ENCODE data around the gene MRPL41.

MRPL41 gene

GRCh38 chr9:137582286-137582860 is 30.7 kb downstream of the MRPL41 start:
- Histone ChIP-seq H3K18ac (ENCODE audit: low read length) (no peak overlapping the region), H3K9me3 (replicated peaks in 1 of 2; ENCODE audit: control insufficient read depth in 2 of 2, insufficient read depth in 1 of 2, low read depth in 1 of 2, low read length in 2 of 2) (no peaks in the 10 kb centered on the region), H3K14ac (ENCODE audit: low read length) (no peak overlapping the region), H2BK120ac (ENCODE audit: low read depth, low read length) (no peak overlapping the region), H3K36me3 (replicated peaks in 1 of 2; ENCODE audit: control insufficient read depth in 2 of 2, insufficient read depth in 2 of 2, low read length in 2 of 2) (peaks cover 49 to 71% of the 10 kb centered on the region in 2 donors), H2BK15ac (ENCODE audit: low read length) (no peak overlapping the region), H4K8ac (ENCODE audit: low read depth, low read length) (no peak overlapping the region), H2AFZ (ENCODE audit: low read length) (no peak overlapping the region), H2BK5ac (ENCODE audit: low read length) (no peak overlapping the region), H2BK12ac (ENCODE audit: low read length) (no peak overlapping the region), H3K23ac (ENCODE audit: low read depth, low read length, poor library complexity) (no peak overlapping the region), H3K27ac (replicated peaks; ENCODE audit: low read length) (no peak overlapping the region), H3K4me1 (ENCODE audit: control insufficient read depth in 2 of 2, insufficient read depth in 1 of 2, low read depth in 1 of 2, low read length in 2 of 2) (peaks cover 4 to 6% of the 10 kb centered on the region in 2 donors), H4K91ac (ENCODE audit: low read depth, low read length, poor library complexity) (no peak overlapping the region), H3K4me3 (ENCODE audit: low read length in 2 of 2) (no peak overlapping the region), H2AK5ac (ENCODE audit: low read depth, low read length) (no peak overlapping the region), H3K9ac (ENCODE audit: low read depth, low read length, poor library complexity) (peak overlapping the region; percentile 54), H3K4me2 (ENCODE audit: insufficient read depth, low read length, poor library complexity, severe bottlenecking) (no peak overlapping the region), H3K4ac (ENCODE audit: low read length) (no peak overlapping the region), H3K27me3 (ENCODE audit: control insufficient read depth in 3 of 3, insufficient read depth in 3 of 3, low read depth in 1 of 3, low read length in 3 of 3) (no peaks in the 10 kb centered on the region), H3K79me1 (ENCODE audit: low read depth, low read length) (peaks cover 9% of the 10 kb centered on the region)
- no CpG with 5 or more reads among the region's 20 CpGs for WGBS, 2 donors (ENCODE audit: extremely low coverage in 2 of 2, insufficient read length in 2 of 2, insufficient replicate concordance in 1 of 2)
- DNase-seq (ENCODE audit: low spot score), result no peak

GRCh38 chr9:137583347-137583746 is 31.7 kb downstream of the MRPL41 start:
- H3K4me1 ChIP-seq (ENCODE audit: control insufficient read depth in 2 of 2, insufficient read depth in 1 of 2, low read depth in 1 of 2, low read length in 2 of 2), result no peaks in the 10 kb centered on the region
- no peak overlapping the region for H2BK5ac ChIP-seq (ENCODE audit: low read length)
- no peak for DNase-seq (ENCODE audit: low spot score)
- no peak overlapping the region for H2BK120ac ChIP-seq (ENCODE audit: low read depth, low read length)
- no peak overlapping the region for H2BK15ac ChIP-seq (ENCODE audit: low read length)
- H2AFZ ChIP-seq (ENCODE audit: low read length), result no peak overlapping the region
- peaks cover 58 to 80% of the 10 kb centered on the region in 2 donors for H3K36me3 ChIP-seq (replicated peaks in 1 of 2; ENCODE audit: control insufficient read depth in 2 of 2, insufficient read depth in 2 of 2, low read length in 2 of 2)
- no peaks in the 10 kb centered on the region for H3K27me3 ChIP-seq (ENCODE audit: control insufficient read depth in 3 of 3, insufficient read depth in 3 of 3, low read depth in 1 of 3, low read length in 3 of 3)
- H3K27ac ChIP-seq (replicated peaks; ENCODE audit: low read length), result no peak overlapping the region
- no peak overlapping the region for H3K18ac ChIP-seq (ENCODE audit: low read length)
- WGBS, 2 donors (ENCODE audit: extremely low coverage in 2 of 2, insufficient read length in 2 of 2, insufficient replicate concordance in 1 of 2), result no CpG with 5 or more reads among the region's 14 CpGs
- no peak overlapping the region for H2BK12ac ChIP-seq (ENCODE audit: low read length)
- H3K4ac ChIP-seq (ENCODE audit: low read length), result no peak overlapping the region
- no peak overlapping the region for H3K14ac ChIP-seq (ENCODE audit: low read length)
- H3K23ac ChIP-seq (ENCODE audit: low read depth, low read length, poor library complexity), result no peak overlapping the region
- H4K8ac ChIP-seq (ENCODE audit: low read depth, low read length), result no peak overlapping the region
- no peak overlapping the region for H3K4me3 ChIP-seq (ENCODE audit: low read length in 2 of 2)
- H3K79me1 ChIP-seq (ENCODE audit: low read depth, low read length), result peaks cover 13% of the 10 kb centered on the region
- H3K4me2 ChIP-seq (ENCODE audit: insufficient read depth, low read length, poor library complexity, severe bottlenecking), result no peak overlapping the region
- H4K91ac ChIP-seq (ENCODE audit: low read depth, low read length, poor library complexity), result no peak overlapping the region
- no peak overlapping the region for H3K9ac ChIP-seq (ENCODE audit: low read depth, low read length, poor library complexity)
- no peak overlapping the region for H2AK5ac ChIP-seq (ENCODE audit: low read depth, low read length)
- no peaks in the 10 kb centered on the region for H3K9me3 ChIP-seq (replicated peaks in 1 of 2; ENCODE audit: control insufficient read depth in 2 of 2, insufficient read depth in 1 of 2, low read depth in 1 of 2, low read length in 2 of 2)

GRCh38 chr9:137583957-137584356 is 32.3 kb downstream of the MRPL41 start:
- no peak overlapping the region for H3K27ac ChIP-seq (replicated peaks; ENCODE audit: low read length)
- no peak overlapping the region for H2BK5ac ChIP-seq (ENCODE audit: low read length)
- H3K4me2 ChIP-seq (ENCODE audit: insufficient read depth, low read length, poor library complexity, severe bottlenecking), result no peak overlapping the region
- no peak overlapping the region for H3K14ac ChIP-seq (ENCODE audit: low read length)
- no peak overlapping the region for H4K8ac ChIP-seq (ENCODE audit: low read depth, low read length)
- H3K18ac ChIP-seq (ENCODE audit: low read length), result no peak overlapping the region
- no peaks in the 10 kb centered on the region for H3K27me3 ChIP-seq (ENCODE audit: control insufficient read depth in 3 of 3, insufficient read depth in 3 of 3, low read depth in 1 of 3, low read length in 3 of 3)
- no peak for DNase-seq (ENCODE audit: low spot score)
- H2BK15ac ChIP-seq (ENCODE audit: low read length), result no peak overlapping the region
- H3K4me1 ChIP-seq (ENCODE audit: control insufficient read depth in 2 of 2, insufficient read depth in 1 of 2, low read depth in 1 of 2, low read length in 2 of 2), result peaks cover 0 to 4% of the 10 kb centered on the region in 2 donors
- H3K36me3 ChIP-seq (replicated peaks in 1 of 2; ENCODE audit: control insufficient read depth in 2 of 2, insufficient read depth in 2 of 2, low read length in 2 of 2), result peaks cover 63 to 86% of the 10 kb centered on the region in 2 donors
- H3K9ac ChIP-seq (ENCODE audit: low read depth, low read length, poor library complexity), result no peak overlapping the region
- H3K79me1 ChIP-seq (ENCODE audit: low read depth, low read length), result peaks cover 17% of the 10 kb centered on the region
- H2BK12ac ChIP-seq (ENCODE audit: low read length), result no peak overlapping the region
- WGBS, 2 donors (ENCODE audit: extremely low coverage in 2 of 2, insufficient read length in 2 of 2, insufficient replicate concordance in 1 of 2), result no CpG with 5 or more reads among the region's 8 CpGs
- H2AFZ ChIP-seq (ENCODE audit: low read length), result no peak overlapping the region
- H4K91ac ChIP-seq (ENCODE audit: low read depth, low read length, poor library complexity), result no peak overlapping the region
- no peaks in the 10 kb centered on the region for H3K9me3 ChIP-seq (replicated peaks in 1 of 2; ENCODE audit: control insufficient read depth in 2 of 2, insufficient read depth in 1 of 2, low read depth in 1 of 2, low read length in 2 of 2)
- H3K4ac ChIP-seq (ENCODE audit: low read length), result no peak overlapping the region
- H3K4me3 ChIP-seq (ENCODE audit: low read length in 2 of 2), result no peak overlapping the region
- H2AK5ac ChIP-seq (ENCODE audit: low read depth, low read length), result no peak overlapping the region
- H2BK120ac ChIP-seq (ENCODE audit: low read depth, low read length), result no peak overlapping the region
- peak overlapping the region; percentile 32 for H3K23ac ChIP-seq (ENCODE audit: low read depth, low read length, poor library complexity)

GRCh38 chr9:137586854-137587253 is 35.2 kb downstream of the MRPL41 start:
- H3K27ac ChIP-seq (replicated peaks; ENCODE audit: low read length), result no peak overlapping the region
- no peak for DNase-seq (ENCODE audit: low spot score)
- H3K4me1 ChIP-seq (ENCODE audit: control insufficient read depth in 2 of 2, insufficient read depth in 1 of 2, low read depth in 1 of 2, low read length in 2 of 2), result peaks cover 7 to 13% of the 10 kb centered on the region in 2 donors
- no peaks in the 10 kb centered on the region for H3K27me3 ChIP-seq (ENCODE audit: control insufficient read depth in 3 of 3, insufficient read depth in 3 of 3, low read depth in 1 of 3, low read length in 3 of 3)
- no peak overlapping the region for H3K14ac ChIP-seq (ENCODE audit: low read length)
- no peak overlapping the region for H2BK120ac ChIP-seq (ENCODE audit: low read depth, low read length)
- no peak overlapping the region for H3K9ac ChIP-seq (ENCODE audit: low read depth, low read length, poor library complexity)
- H4K8ac ChIP-seq (ENCODE audit: low read depth, low read length), result no peak overlapping the region
- peaks cover 26% of the 10 kb centered on the region for H3K79me1 ChIP-seq (ENCODE audit: low read depth, low read length)
- H4K91ac ChIP-seq (ENCODE audit: low read depth, low read length, poor library complexity), result no peak overlapping the region
- no peak overlapping the region for H3K23ac ChIP-seq (ENCODE audit: low read depth, low read length, poor library complexity)
- no peak overlapping the region for H2BK12ac ChIP-seq (ENCODE audit: low read length)
- no peak overlapping the region for H3K4me3 ChIP-seq (ENCODE audit: low read length in 2 of 2)
- whole genome bisulfite sequencing, 2 donors (ENCODE audit: extremely low coverage in 2 of 2, insufficient read length in 2 of 2, insufficient replicate concordance in 1 of 2), result no CpG with 5 or more reads among the region's 14 CpGs
- H2BK5ac ChIP-seq (ENCODE audit: low read length), result no peak overlapping the region
- H3K4ac ChIP-seq (ENCODE audit: low read length), result no peak overlapping the region
- H3K36me3 ChIP-seq (replicated peaks in 1 of 2; ENCODE audit: control insufficient read depth in 2 of 2, insufficient read depth in 2 of 2, low read length in 2 of 2), result peaks cover 52 to 75% of the 10 kb centered on the region in 2 donors
- no peak overlapping the region for H2BK15ac ChIP-seq (ENCODE audit: low read length)
- H3K9me3 ChIP-seq (replicated peaks in 1 of 2; ENCODE audit: control insufficient read depth in 2 of 2, insufficient read depth in 1 of 2, low read depth in 1 of 2, low read length in 2 of 2), result no peaks in the 10 kb centered on the region
- H3K4me2 ChIP-seq (ENCODE audit: insufficient read depth, low read length, poor library complexity, severe bottlenecking), result no peak overlapping the region
- no peak overlapping the region for H2AFZ ChIP-seq (ENCODE audit: low read length)
- no peak overlapping the region for H2AK5ac ChIP-seq (ENCODE audit: low read depth, low read length)
- H3K18ac ChIP-seq (ENCODE audit: low read length), result no peak overlapping the region
